ENCODE results near the gene HTRA3. TPM values are rescaled to one million over a fixed set of nuclear protein-coding genes. Genes with fewer than 3 reads are reported as not detected.

The HTRA3 gene
- total and polyA plus RNA-seq, 2 experiments from 2014 or later: 19.4 to 34.9 TPM

GRCh38 chr4:8350352-8350751 is 80.8 kb downstream of the HTRA3 start:
- Histone ChIP-seq H3K4me1 (ENCODE audit: insufficient read depth) (peaks cover 8% of the 10 kb centered on the region), H3K9me2 (replicated peaks; ENCODE audit: insufficient read depth) (no peaks in the 10 kb centered on the region), H3K79me2 (no peaks in the 10 kb centered on the region), H3K36me3 (replicated peaks; ENCODE audit: insufficient read depth, low read depth) (no peaks in the 10 kb centered on the region), H3K4me3 (no peak overlapping the region), H3K27me3 (no peaks in the 10 kb centered on the region), H4K20me1 (ENCODE audit: insufficient read depth, poor library complexity, severe bottlenecking) (no peaks in the 10 kb centered on the region), H3K9me3 (ENCODE audit: low read depth) (no peaks in the 10 kb centered on the region), H2AFZ (no peak overlapping the region), H3K4me2 (no peak overlapping the region), H3K27ac (no peak overlapping the region)
- no peak for TF ChIP-seq EZH2 (IDR thresholded peaks at IDR 0.05; ENCODE audit: borderline replicate concordance)
- WGBS (ENCODE audit: low lambda C conversion rate, missing lambda C conversion rate): 92% methylated on average over 13 of the region's 13 CpGs
- no peak for DNase-seq (ENCODE audit: low spot score)

GRCh38 chr4:8350841-8351461 is 81.4 kb downstream of the HTRA3 start:
- no peaks in the 10 kb centered on the region for H3K79me2 ChIP-seq
- H3K4me1 ChIP-seq (ENCODE audit: insufficient read depth): peaks cover 8% of the 10 kb centered on the region
- no peak for DNase-seq (ENCODE audit: low spot score)
- TF ChIP-seq EZH2phosphoT487 (IDR thresholded peaks at IDR 0.05; ENCODE audit: low read depth, severe bottlenecking, unreplicated experiment): no peak
- no peak for TF ChIP-seq CTCF (IDR thresholded peaks at IDR 0.05; ENCODE audit: poor library complexity)
- no peak for TF ChIP-seq EZH2 (IDR thresholded peaks at IDR 0.05; ENCODE audit: borderline replicate concordance)
- H3K36me3 ChIP-seq (replicated peaks; ENCODE audit: insufficient read depth, low read depth): no peaks in the 10 kb centered on the region
- no peaks in the 10 kb centered on the region for H3K9me2 ChIP-seq (replicated peaks; ENCODE audit: insufficient read depth)
- WGBS (ENCODE audit: low lambda C conversion rate, missing lambda C conversion rate): 86% methylated on average over 15 of the region's 19 CpGs
- no peak overlapping the region for H3K4me3 ChIP-seq
- H4K20me1 ChIP-seq (ENCODE audit: insufficient read depth, poor library complexity, severe bottlenecking): no peaks in the 10 kb centered on the region
- no peak overlapping the region for H2AFZ ChIP-seq
- H3K4me2 ChIP-seq: no peak overlapping the region
- no peaks in the 10 kb centered on the region for H3K27me3 ChIP-seq
- H3K9me3 ChIP-seq (ENCODE audit: low read depth): no peaks in the 10 kb centered on the region
- H3K27ac ChIP-seq: no peak overlapping the region

GRCh38 chr4:8351931-8352367 is 82.4 kb downstream of the HTRA3 start:
- no peak for DNase-seq (ENCODE audit: low spot score)
- Histone ChIP-seq H3K27me3 (no peaks in the 10 kb centered on the region), H3K4me3 (no peak overlapping the region), H3K36me3 (replicated peaks; ENCODE audit: insufficient read depth, low read depth) (no peaks in the 10 kb centered on the region), H3K4me2 (no peak overlapping the region), H3K79me2 (no peaks in the 10 kb centered on the region), H3K9me3 (ENCODE audit: low read depth) (no peaks in the 10 kb centered on the region), H4K20me1 (ENCODE audit: insufficient read depth, poor library complexity, severe bottlenecking) (no peaks in the 10 kb centered on the region), H3K9me2 (replicated peaks; ENCODE audit: insufficient read depth) (no peaks in the 10 kb centered on the region), H2AFZ (no peak overlapping the region), H3K27ac (no peak overlapping the region), H3K4me1 (ENCODE audit: insufficient read depth) (peaks cover 8% of the 10 kb centered on the region)
- WGBS (ENCODE audit: low lambda C conversion rate, missing lambda C conversion rate): 53% methylated on average over 8 of the region's 8 CpGs
- TF ChIP-seq CTCF (IDR thresholded peaks at IDR 0.05; ENCODE audit: poor library complexity): no peak
- no peak for TF ChIP-seq EZH2 (IDR thresholded peaks at IDR 0.05; ENCODE audit: borderline replicate concordance)
- no peak for TF ChIP-seq EZH2phosphoT487 (IDR thresholded peaks at IDR 0.05; ENCODE audit: low read depth, severe bottlenecking, unreplicated experiment)

GRCh38 chr4:8352368-8353157 is 83.0 kb downstream of the HTRA3 start:
- H3K4me2 ChIP-seq: no peak overlapping the region
- DNase-seq (ENCODE audit: low spot score): no peak
- TF ChIP-seq EZH2phosphoT487 (IDR thresholded peaks at IDR 0.05; ENCODE audit: low read depth, severe bottlenecking, unreplicated experiment) (no peak), CTCF (IDR thresholded peaks at IDR 0.05; ENCODE audit: poor library complexity) (no peak), EZH2 (IDR thresholded peaks at IDR 0.05; ENCODE audit: borderline replicate concordance) (no peak)

More at GRCh38 chr4:8352368-8353157, 83.0 kb downstream of the HTRA3 start:
- 84% methylated on average over 20 of the region's 20 CpGs for WGBS (ENCODE audit: low lambda C conversion rate, missing lambda C conversion rate)
- Histone ChIP-seq H3K4me3 (no peak overlapping the region), H3K9me2 (replicated peaks; ENCODE audit: insufficient read depth) (no peaks in the 10 kb centered on the region), H2AFZ (no peak overlapping the region), H3K79me2 (no peaks in the 10 kb centered on the region), H3K36me3 (replicated peaks; ENCODE audit: insufficient read depth, low read depth) (no peaks in the 10 kb centered on the region), H3K27me3 (no peaks in the 10 kb centered on the region), H3K9me3 (ENCODE audit: low read depth) (no peaks in the 10 kb centered on the region), H3K4me1 (ENCODE audit: insufficient read depth) (peaks cover 8% of the 10 kb centered on the region), H4K20me1 (ENCODE audit: insufficient read depth, poor library complexity, severe bottlenecking) (no peaks in the 10 kb centered on the region), H3K27ac (no peak overlapping the region)

Data from hepatocyte (in vitro differentiated cells).